WTC11 (cell line): ENCODE results near the gene POP4. TPM values are rescaled to one million over a fixed set of nuclear protein-coding genes. Genes with fewer than 3 reads are reported as not detected.

ENCODE experiments used
- ATAC-seq: fragments of 200-7000 bp; cut with Tn5 transposase; 2 replicates; pipeline ENCODE4 v1.10.0; 2021; ENCODE audit warnings: mild to moderate bottlenecking, moderate library complexity
- CTCF ChIA-PET: fragments of 300-600 bp; sonication (Branson Sonifier 250); formaldehyde crosslinking; loops from one replicate; lab custom pipeline; 2021; ENCODE audit warnings: antibody characterized with exemption; lab: Charles Lee
- POLR2A ChIA-PET: fragments of 350-600 bp; sonication (Branson Sonifier 250); formaldehyde crosslinking; loops from one replicate; lab custom pipeline; 2021; ENCODE audit warnings: antibody characterized with exemption; lab: Charles Lee
- DNase-seq: peaks from one replicate; pipeline ENCODE4 v3.0.0; 2021; ENCODE audit warnings: low spot score
- H3K27ac Mint-ChIP-seq: 2 replicates; pipeline ENCODE4 v1.8.0; 2021; ENCODE audit warnings: mixed read lengths
- H3K27me3 Mint-ChIP-seq: 2 replicates; pipeline ENCODE4 v1.8.0; 2021; ENCODE audit warnings: low read depth, mild to moderate bottlenecking, moderate library complexity, mixed read lengths
- H3K36me3 Mint-ChIP-seq: 2 replicates; pipeline ENCODE4 v1.8.0; 2021; ENCODE audit warnings: mixed read lengths
- H3K4me1 Mint-ChIP-seq: 2 replicates; pipeline ENCODE4 v1.8.0; 2022; ENCODE audit warnings: mixed read lengths
- H3K4me3 Mint-ChIP-seq: 2 replicates; pipeline ENCODE4 v1.8.0; 2021; ENCODE audit warnings: mild to moderate bottlenecking, moderate library complexity, mixed read lengths
- H3K9me3 Mint-ChIP-seq: 2 replicates; pipeline ENCODE4 v1.8.0; 2021; ENCODE audit warnings: mixed read lengths
- CBFB ChIP-seq: sonication (generic); formaldehyde crosslinking; IDR thresholded peaks from 2 replicates; pipeline ENCODE4 v1.8.1; 2022; ENCODE audit warnings: mild to moderate bottlenecking, low read depth, missing genetic modification reagents
- ETV6 ChIP-seq: sonication (generic); formaldehyde crosslinking; IDR thresholded peaks from 2 replicates; pipeline ENCODE4 v1.8.1; 2022; ENCODE audit warnings: mild to moderate bottlenecking, missing genetic modification reagents
- GTF2I ChIP-seq: fragments of 250-450 bp; sonication (Bioruptor Pico); conservative IDR thresholded peaks from 2 replicates; pipeline ENCODE4 v1.4.0; 2021; ENCODE audit warnings: mild to moderate bottlenecking
- KAT7 ChIP-seq: sonication (generic); formaldehyde crosslinking; IDR thresholded peaks from 2 replicates; pipeline ENCODE4 v1.8.1; 2023; ENCODE audit warnings: missing genetic modification reagents, mild to moderate bottlenecking, borderline replicate concordance
- NFE2L1 ChIP-seq: sonication (generic); formaldehyde crosslinking; IDR thresholded peaks from 2 replicates; pipeline ENCODE4 v1.8.1; 2023; ENCODE audit warnings: missing genetic modification reagents
- NR1H2 ChIP-seq: sonication (generic); formaldehyde crosslinking; IDR thresholded peaks from 2 replicates; pipeline ENCODE4 v1.9.0; 2021; ENCODE audit warnings: mild to moderate bottlenecking, moderate library complexity, missing genetic modification reagents
- RELA ChIP-seq: sonication (generic); formaldehyde crosslinking; IDR thresholded peaks from 2 replicates; pipeline ENCODE4 v1.8.1; 2022; ENCODE audit warnings: missing genetic modification reagents, mild to moderate bottlenecking, borderline replicate concordance
- SP1 ChIP-seq: sonication (generic); formaldehyde crosslinking; conservative IDR thresholded peaks from 2 replicates; pipeline ENCODE4 v1.8.1; 2022; ENCODE audit warnings: missing genetic modification reagents
- TEAD1 ChIP-seq: sonication (generic); formaldehyde crosslinking; IDR thresholded peaks from 2 replicates; pipeline ENCODE4 v1.8.0; 2022; ENCODE audit warnings: mild to moderate bottlenecking, missing genetic modification reagents
- TEAD4 ChIP-seq: sonication (generic); formaldehyde crosslinking; IDR thresholded peaks from 2 replicates; pipeline ENCODE4 v1.8.0; 2022; ENCODE audit warnings: mild to moderate bottlenecking, missing genetic modification reagents
- ZBTB21 ChIP-seq: sonication (generic); formaldehyde crosslinking; IDR thresholded peaks from 2 replicates; pipeline ENCODE4 v1.8.1; 2023; ENCODE audit warnings: mild to moderate bottlenecking, missing genetic modification reagents, borderline replicate concordance
- ZNF121 ChIP-seq: sonication (generic); formaldehyde crosslinking; IDR thresholded peaks from 2 replicates; pipeline ENCODE4 v1.8.0; 2023; ENCODE audit warnings: missing genetic modification reagents
- ZNF232 ChIP-seq: sonication (generic); formaldehyde crosslinking; IDR thresholded peaks from 2 replicates; pipeline ENCODE4 v1.8.0; 2022; ENCODE audit warnings: mild to moderate bottlenecking, missing genetic modification reagents
- ZNF396 ChIP-seq: fragments of 250-450 bp; sonication (Bioruptor Pico); IDR thresholded peaks from 2 replicates; pipeline ENCODE4 v1.8.0; 2021; ENCODE audit warnings: mild to moderate bottlenecking, moderate library complexity, borderline replicate concordance
- ZNF671 ChIP-seq: fragments of 250-450 bp; sonication (Bioruptor Pico); IDR thresholded peaks from 2 replicates; pipeline ENCODE4 v1.8.0; 2021; ENCODE audit warnings: mild to moderate bottlenecking
- total RNA-seq: library from RNA; stranded (reverse); gene quantifications from 3 replicates; pipeline ENCODE4 v1.2.3, GENCODE V29; 2021
- TF ChIP-seq, protein P1 (sequence below): fragments of 250-450 bp; sonication (Bioruptor Pico); conservative IDR thresholded peaks from 2 replicates; pipeline ENCODE4 v1.9.0; 2021; ENCODE audit warnings: mild to moderate bottlenecking
- TF ChIP-seq, protein P2 (sequence below): sonication (generic); formaldehyde crosslinking; IDR thresholded peaks from 2 replicates; pipeline ENCODE4 v1.8.1; 2023; ENCODE audit warnings: mild to moderate bottlenecking, missing genetic modification reagents
- TF ChIP-seq, protein P3 (sequence below): sonication (generic); formaldehyde crosslinking; IDR thresholded peaks from 2 replicates; pipeline ENCODE4 v1.8.1; 2022; ENCODE audit warnings: missing genetic modification reagents, borderline replicate concordance
- TF ChIP-seq, protein P4 (sequence below): fragments of 250-450 bp; sonication (Bioruptor Pico); IDR thresholded peaks from 2 replicates; pipeline ENCODE4 v1.8.0; 2021; ENCODE audit warnings: mild to moderate bottlenecking
- TF ChIP-seq, protein P5 (sequence below): sonication (generic); formaldehyde crosslinking; IDR thresholded peaks from 2 replicates; pipeline ENCODE4 v1.8.1; 2022; ENCODE audit warnings: mild to moderate bottlenecking, moderate library complexity, missing genetic modification reagents
- TF ChIP-seq, protein P6 (sequence below): sonication (generic); formaldehyde crosslinking; IDR thresholded peaks from 2 replicates; pipeline ENCODE4 v1.8.0; 2023; ENCODE audit warnings: missing genetic modification reagents, mild to moderate bottlenecking, borderline replicate concordance
- TF ChIP-seq, protein P7 (sequence below): sonication (generic); formaldehyde crosslinking; IDR thresholded peaks from 2 replicates; pipeline ENCODE4 v1.8.1; 2023; ENCODE audit warnings: mild to moderate bottlenecking, missing genetic modification reagents, moderate library complexity

The POP4 gene
- total RNA-seq, 1 experiment from 2014 or later = 46.7 TPM

DNA sequence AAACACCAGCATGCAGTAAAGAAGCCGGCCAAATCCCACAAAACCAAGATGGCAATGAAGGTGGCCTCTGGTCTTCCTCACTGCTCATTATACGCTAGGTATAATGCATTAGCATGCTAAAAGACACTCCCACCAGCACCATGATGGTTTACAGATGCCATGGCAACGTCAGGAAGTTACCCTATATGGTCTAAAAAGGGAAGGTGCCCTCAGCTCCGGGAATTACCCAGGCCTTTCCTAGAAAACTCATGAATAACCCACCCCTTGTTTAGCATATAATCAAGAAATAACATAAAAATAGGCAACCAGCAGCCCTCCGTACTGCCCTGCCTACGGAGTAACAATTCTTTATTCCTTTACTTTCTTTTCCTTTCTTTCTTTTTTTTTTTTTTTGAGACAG is 38.1 kb downstream of the POP4 start (continued):
- TF ChIP-seq RELA (CRISPR knock-in tag) (no peak), TEAD1 (CRISPR knock-in tag) (no peak), NR1H2 (CRISPR knock-in tag) (no peak), ZNF396 (CRISPR knock-in tag) (no peak), CBFB (CRISPR knock-in tag) (no peak), KAT7 (CRISPR knock-in tag) (no peak), SP1 (no peak)
- TF ChIP-seq, protein P1, sequence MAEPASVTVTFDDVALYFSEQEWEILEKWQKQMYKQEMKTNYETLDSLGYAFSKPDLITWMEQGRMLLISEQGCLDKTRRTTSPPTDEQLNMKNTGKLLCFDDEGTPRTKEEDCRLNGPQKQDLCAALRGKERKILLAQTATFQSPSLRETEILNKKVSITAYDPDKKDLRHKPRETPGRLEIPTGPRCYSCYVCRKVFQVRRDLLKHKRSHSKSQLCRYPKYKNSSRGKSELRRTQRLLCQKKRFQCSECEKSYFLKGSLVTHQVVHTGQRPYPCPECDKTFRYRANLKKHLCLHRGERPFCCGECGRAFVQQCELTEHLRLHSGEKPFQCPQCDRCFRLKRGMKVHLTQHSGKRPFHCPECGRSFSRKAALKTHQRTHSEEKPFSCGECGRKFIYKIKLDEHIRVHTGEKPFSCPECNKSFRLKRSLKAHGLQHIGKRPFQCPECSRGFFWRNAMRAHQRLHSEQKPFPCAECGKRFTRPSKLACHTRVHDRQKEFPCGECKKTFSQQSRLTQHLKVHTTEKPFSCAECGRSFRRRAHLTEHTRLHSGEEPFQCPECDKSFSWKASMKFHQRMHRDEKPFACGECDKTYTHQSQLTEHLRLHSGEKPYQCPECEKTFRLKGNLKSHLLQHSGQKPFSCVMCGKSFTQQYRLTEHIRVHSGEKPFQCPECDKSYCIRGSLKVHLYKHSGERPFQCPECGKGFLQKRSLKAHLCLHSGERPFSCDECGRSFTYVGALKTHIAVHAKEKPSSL (CRISPR knock-in tag) = no peak
- TF ChIP-seq, protein P2, sequence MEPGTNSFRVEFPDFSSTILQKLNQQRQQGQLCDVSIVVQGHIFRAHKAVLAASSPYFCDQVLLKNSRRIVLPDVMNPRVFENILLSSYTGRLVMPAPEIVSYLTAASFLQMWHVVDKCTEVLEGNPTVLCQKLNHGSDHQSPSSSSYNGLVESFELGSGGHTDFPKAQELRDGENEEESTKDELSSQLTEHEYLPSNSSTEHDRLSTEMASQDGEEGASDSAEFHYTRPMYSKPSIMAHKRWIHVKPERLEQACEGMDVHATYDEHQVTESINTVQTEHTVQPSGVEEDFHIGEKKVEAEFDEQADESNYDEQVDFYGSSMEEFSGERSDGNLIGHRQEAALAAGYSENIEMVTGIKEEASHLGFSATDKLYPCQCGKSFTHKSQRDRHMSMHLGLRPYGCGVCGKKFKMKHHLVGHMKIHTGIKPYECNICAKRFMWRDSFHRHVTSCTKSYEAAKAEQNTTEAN (CRISPR knock-in tag) = no peak
- TF ChIP-seq, protein P3, sequence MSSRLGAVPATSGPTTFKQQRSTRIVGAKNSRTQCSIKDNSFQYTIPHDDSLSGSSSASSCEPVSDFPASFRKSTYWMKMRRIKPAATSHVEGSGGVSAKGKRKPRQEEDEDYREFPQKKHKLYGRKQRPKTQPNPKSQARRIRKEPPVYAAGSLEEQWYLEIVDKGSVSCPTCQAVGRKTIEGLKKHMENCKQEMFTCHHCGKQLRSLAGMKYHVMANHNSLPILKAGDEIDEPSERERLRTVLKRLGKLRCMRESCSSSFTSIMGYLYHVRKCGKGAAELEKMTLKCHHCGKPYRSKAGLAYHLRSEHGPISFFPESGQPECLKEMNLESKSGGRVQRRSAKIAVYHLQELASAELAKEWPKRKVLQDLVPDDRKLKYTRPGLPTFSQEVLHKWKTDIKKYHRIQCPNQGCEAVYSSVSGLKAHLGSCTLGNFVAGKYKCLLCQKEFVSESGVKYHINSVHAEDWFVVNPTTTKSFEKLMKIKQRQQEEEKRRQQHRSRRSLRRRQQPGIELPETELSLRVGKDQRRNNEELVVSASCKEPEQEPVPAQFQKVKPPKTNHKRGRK (CRISPR knock-in tag) = no peak

DNA sequence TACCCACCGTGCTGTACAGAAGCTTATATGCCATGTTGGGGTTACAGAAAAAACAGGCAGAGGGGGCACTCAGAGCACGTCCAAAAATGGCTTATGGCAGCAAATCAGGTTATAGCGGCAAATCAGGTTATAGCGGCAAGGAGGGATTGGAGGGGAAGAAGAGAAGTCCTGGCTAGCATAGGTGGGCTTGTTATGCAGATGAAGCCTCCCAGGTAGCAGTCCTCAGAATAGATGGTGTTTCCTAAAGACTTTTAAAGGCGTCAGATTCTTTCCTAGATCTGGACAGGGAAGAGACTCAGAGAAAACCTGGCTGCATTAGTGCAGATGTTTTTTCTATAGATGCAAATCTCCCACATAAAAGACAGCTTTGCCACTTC is 39.4 kb downstream of the POP4 start:
- H3K4me3 Mint-ChIP-seq = 0 out of 2 replicates have a peak overlapping the region, but pooled peaks have one; percentile 10
- peak; percentile 84 for ATAC-seq
- TF ChIP-seq ZNF671 (CRISPR knock-in tag) (no peak), ZNF232 (CRISPR knock-in tag) (no peak), NFE2L1 (CRISPR knock-in tag) (no peak), GTF2I (CRISPR knock-in tag) (no peak), TEAD4 (no peak), ZNF121 (CRISPR knock-in tag) (no peak), ETV6 (no peak), ZBTB21 (no peak)
- TF ChIP-seq, protein P4, sequence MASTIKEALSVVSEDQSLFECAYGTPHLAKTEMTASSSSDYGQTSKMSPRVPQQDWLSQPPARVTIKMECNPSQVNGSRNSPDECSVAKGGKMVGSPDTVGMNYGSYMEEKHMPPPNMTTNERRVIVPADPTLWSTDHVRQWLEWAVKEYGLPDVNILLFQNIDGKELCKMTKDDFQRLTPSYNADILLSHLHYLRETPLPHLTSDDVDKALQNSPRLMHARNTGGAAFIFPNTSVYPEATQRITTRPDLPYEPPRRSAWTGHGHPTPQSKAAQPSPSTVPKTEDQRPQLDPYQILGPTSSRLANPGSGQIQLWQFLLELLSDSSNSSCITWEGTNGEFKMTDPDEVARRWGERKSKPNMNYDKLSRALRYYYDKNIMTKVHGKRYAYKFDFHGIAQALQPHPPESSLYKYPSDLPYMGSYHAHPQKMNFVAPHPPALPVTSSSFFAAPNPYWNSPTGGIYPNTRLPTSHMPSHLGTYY = no peak
- TF ChIP-seq, protein P5, sequence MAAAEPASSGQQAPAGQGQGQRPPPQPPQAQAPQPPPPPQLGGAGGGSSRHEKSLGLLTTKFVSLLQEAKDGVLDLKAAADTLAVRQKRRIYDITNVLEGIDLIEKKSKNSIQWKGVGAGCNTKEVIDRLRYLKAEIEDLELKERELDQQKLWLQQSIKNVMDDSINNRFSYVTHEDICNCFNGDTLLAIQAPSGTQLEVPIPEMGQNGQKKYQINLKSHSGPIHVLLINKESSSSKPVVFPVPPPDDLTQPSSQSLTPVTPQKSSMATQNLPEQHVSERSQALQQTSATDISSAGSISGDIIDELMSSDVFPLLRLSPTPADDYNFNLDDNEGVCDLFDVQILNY = no peak
- TF ChIP-seq, protein P6, sequence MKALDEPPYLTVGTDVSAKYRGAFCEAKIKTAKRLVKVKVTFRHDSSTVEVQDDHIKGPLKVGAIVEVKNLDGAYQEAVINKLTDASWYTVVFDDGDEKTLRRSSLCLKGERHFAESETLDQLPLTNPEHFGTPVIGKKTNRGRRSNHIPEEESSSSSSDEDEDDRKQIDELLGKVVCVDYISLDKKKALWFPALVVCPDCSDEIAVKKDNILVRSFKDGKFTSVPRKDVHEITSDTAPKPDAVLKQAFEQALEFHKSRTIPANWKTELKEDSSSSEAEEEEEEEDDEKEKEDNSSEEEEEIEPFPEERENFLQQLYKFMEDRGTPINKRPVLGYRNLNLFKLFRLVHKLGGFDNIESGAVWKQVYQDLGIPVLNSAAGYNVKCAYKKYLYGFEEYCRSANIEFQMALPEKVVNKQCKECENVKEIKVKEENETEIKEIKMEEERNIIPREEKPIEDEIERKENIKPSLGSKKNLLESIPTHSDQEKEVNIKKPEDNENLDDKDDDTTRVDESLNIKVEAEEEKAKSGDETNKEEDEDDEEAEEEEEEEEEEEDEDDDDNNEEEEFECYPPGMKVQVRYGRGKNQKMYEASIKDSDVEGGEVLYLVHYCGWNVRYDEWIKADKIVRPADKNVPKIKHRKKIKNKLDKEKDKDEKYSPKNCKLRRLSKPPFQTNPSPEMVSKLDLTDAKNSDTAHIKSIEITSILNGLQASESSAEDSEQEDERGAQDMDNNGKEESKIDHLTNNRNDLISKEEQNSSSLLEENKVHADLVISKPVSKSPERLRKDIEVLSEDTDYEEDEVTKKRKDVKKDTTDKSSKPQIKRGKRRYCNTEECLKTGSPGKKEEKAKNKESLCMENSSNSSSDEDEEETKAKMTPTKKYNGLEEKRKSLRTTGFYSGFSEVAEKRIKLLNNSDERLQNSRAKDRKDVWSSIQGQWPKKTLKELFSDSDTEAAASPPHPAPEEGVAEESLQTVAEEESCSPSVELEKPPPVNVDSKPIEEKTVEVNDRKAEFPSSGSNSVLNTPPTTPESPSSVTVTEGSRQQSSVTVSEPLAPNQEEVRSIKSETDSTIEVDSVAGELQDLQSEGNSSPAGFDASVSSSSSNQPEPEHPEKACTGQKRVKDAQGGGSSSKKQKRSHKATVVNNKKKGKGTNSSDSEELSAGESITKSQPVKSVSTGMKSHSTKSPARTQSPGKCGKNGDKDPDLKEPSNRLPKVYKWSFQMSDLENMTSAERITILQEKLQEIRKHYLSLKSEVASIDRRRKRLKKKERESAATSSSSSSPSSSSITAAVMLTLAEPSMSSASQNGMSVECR = no peak
- TF ChIP-seq, protein P7, sequence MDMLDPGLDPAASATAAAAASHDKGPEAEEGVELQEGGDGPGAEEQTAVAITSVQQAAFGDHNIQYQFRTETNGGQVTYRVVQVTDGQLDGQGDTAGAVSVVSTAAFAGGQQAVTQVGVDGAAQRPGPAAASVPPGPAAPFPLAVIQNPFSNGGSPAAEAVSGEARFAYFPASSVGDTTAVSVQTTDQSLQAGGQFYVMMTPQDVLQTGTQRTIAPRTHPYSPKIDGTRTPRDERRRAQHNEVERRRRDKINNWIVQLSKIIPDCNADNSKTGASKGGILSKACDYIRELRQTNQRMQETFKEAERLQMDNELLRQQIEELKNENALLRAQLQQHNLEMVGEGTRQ (CRISPR knock-in tag) = no peak
- TF ChIP-seq, all 79 proteins: peak for 0
- ChIA-PET CTCF (interaction anchor here (1.3 to 3.1 kb wide), 3 partner anchors 23 to 71 kb away, joined by 6 to 15 read pairs (median 8); no protein-coding TSS in a partner anchor), POLR2A (no interaction called here)
- H3K27me3 Mint-ChIP-seq = no peaks in the 10 kb centered on the region
- DNase-seq = no peak
- H3K36me3 Mint-ChIP-seq = no peaks in the 10 kb centered on the region
- no peaks in the 10 kb centered on the region for H3K9me3 Mint-ChIP-seq
- H3K4me1 Mint-ChIP-seq = peaks cover 19% of the 10 kb centered on the region
- no peak overlapping the region for H3K27ac Mint-ChIP-seq
